ENCODE data around the gene PCYT1A. TPM values are rescaled to one million over a fixed set of nuclear protein-coding genes. Genes with fewer than 3 reads are reported as not detected.
"Not testable (repeated sequence)": the region's sequence is repeated elsewhere in the genome, so short reads cannot be mapped to it uniquely, and the experiment has no call there.

PCYT1A gene
- total and polyA plus RNA-seq, 12 donors = 20.8 to 111 (median 73.9) TPM

DNA sequence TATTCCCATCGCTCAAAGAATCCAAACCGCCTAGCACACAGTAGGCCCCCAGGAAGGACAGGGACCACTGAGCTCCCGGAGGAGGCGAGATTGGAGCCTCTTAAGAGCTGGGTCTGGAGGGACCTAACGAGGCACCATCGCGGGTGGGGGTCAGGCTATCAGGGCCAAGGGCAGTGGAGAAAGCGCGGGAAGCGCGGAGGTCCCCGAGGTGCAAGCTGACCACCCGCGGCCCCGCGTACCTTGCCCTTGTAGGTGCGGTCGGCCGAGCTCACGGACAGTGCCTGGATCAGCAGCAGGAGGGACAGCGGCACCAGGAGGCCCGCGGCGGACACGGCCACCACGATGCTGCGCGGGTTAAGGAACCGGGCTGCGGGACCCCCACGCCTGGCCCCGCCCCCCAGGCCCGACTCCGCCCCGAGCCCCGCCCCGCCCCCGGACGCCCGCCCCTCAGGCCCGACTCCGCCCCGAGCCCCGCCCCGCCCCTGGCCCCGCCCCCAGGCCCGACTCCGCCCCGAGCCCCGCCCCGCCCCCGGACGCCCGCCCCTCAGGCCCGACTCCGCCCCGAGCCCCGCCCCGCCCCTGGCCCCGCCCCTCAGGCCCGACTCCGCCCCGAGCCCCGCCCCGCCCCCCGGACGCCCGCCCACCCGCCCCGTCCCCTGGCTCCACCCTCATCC is 80.2 kb downstream of the PCYT1A start:
- DNase-seq = peak in 5 of 7 donors; percentile 48 to 62 (median 57)
- Histone ChIP-seq H3K4me1 (replicated peaks in 1 of 2) (peaks cover 0 to 9% of the 10 kb centered on the region in 2 donors), H3K36me3 (replicated peaks in 1 of 2) (no peaks in the 10 kb centered on the region), H3K9me3 (replicated peaks in 1 of 3) (no peaks in the 10 kb centered on the region), H3K4me3 (peak overlapping the region in 2 of 4 donors; percentile 43 to 68), H3K27me3 (no peaks in the 10 kb centered on the region), H3K27ac (peak overlapping the region in 1 of 5 donors; percentile 26)
- WGBS, 4 donors = 11 to 92% (median 34%) methylated on average over 2 to 36 of the region's 70 CpGs
- TF ChIP-seq, protein P1, sequence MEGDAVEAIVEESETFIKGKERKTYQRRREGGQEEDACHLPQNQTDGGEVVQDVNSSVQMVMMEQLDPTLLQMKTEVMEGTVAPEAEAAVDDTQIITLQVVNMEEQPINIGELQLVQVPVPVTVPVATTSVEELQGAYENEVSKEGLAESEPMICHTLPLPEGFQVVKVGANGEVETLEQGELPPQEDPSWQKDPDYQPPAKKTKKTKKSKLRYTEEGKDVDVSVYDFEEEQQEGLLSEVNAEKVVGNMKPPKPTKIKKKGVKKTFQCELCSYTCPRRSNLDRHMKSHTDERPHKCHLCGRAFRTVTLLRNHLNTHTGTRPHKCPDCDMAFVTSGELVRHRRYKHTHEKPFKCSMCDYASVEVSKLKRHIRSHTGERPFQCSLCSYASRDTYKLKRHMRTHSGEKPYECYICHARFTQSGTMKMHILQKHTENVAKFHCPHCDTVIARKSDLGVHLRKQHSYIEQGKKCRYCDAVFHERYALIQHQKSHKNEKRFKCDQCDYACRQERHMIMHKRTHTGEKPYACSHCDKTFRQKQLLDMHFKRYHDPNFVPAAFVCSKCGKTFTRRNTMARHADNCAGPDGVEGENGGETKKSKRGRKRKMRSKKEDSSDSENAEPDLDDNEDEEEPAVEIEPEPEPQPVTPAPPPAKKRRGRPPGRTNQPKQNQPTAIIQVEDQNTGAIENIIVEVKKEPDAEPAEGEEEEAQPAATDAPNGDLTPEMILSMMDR (IDR thresholded peaks at IDR 0.05) = no peak
- peak in 1 of 2 donors; percentile 14 for TF ChIP-seq POLR2A (IDR thresholded peaks at IDR 0.05)
- intact Hi-C loops (cut with DNase I) = no loop called here

DNA sequence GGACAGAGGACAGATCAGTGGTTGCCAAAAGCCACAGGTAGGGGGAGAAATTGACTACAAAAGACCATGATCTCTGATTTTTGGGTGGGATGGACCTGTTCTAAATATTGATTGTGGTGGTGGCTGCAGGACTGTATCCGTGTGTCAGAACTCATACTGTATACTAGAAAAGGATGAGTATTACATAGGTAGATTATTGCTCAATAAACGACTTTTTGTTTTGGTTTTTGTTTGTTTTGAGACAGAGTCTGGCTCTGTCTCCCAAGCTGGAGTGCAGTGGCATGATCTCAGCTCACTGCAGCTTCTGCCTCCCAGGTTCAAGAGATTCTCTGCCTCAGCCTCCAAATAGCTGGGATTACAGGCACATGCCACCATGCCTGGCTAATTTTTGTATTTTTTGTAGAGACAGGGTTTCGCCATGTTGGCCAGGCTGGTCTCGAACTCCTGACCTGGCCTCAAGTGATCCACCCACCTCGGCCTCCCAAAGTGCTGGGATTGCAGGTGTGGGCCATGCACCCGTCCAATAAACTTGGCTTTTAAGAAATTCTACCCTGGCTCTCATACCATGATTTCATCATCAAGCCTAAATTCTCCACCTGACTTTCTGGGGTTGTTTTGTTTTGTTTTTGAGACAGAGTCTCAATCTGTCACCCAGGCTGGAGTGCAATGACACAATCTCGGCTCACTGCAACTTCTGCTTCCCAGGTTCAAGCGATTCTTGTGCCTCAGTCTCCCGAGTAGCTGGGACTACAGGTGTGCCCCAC is 81.9 kb downstream of the PCYT1A start:
- H3K27me3 ChIP-seq; H3K9me3 ChIP-seq (replicated peaks in 1 of 3); DNase-seq; H3K36me3 ChIP-seq (replicated peaks in 1 of 2); intact Hi-C loops (cut with DNase I); H3K27ac ChIP-seq; H3K4me3 ChIP-seq; H3K4me1 ChIP-seq (replicated peaks in 1 of 2): not testable (repeated sequence)
- WGBS, 4 donors = 86 to 91% (median 90%) methylated on average over 9 of the region's 9 CpGs

DNA sequence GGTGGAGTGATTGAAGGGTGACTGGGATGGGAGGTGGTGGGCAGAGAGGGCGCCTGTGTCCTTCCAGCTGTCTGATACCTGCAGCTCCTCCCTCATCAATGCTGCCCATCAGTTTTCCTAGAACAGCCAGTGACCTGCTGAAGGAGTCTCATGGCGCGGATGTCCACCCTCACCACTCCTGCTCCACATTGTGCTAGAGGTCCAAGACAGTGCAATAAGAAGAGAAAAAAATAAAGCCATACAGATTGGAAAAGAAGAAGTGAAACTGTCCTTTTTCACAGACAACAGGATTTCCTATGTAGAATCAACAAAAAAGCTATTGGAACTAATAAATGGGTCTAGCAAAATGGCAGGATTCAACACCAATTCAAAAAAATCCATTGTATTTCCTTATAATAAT is 83.7 kb downstream of the PCYT1A start:
- Histone ChIP-seq H3K27ac (no peak overlapping the region), H3K36me3 (replicated peaks in 1 of 2) (no peaks in the 10 kb centered on the region), H3K4me1 (replicated peaks in 1 of 2) (peaks cover 0 to 5% of the 10 kb centered on the region in 2 donors), H3K9me3 (replicated peaks in 1 of 3) (no peaks in the 10 kb centered on the region), H3K27me3 (no peaks in the 10 kb centered on the region), H3K4me3 (no peak overlapping the region)
- TF ChIP-seq, protein P1 (IDR thresholded peaks at IDR 0.05) = no peak
- no peak for TF ChIP-seq POLR2A (IDR thresholded peaks at IDR 0.05)
- WGBS, 4 donors = 72 to 90% (median 84%) methylated on average over 3 of the region's 3 CpGs
- intact Hi-C loops (cut with DNase I) = no loop called here
- DNase-seq = no peak

DNA sequence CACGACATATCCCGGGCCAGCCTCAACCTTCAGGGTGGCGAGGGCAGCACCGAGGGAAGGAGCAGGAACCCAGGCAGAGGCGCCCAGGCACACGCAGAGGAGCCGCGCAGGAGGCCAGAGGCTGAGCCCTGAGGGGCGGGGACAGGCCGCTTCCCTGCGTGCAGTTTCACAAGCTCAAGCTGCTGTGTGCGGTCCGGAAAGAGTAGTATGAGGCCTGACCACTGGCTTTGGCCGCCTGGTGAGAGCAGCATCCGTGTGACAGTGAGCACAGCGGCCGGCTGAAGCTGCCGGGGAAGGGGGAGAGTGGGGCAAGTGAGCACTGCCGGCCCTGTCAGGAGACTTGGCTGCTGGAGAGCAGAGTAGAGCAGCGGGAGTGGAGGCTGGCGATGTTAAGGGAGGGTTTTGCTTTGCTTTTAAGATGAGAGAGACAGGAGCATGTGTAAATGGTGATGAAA is 85.0 kb downstream of the PCYT1A start:
- intact Hi-C loops (cut with DNase I) = no loop called here
- TF ChIP-seq, protein P1 (IDR thresholded peaks at IDR 0.05) = no peak
- no peak for TF ChIP-seq POLR2A (IDR thresholded peaks at IDR 0.05)
- Histone ChIP-seq H3K4me3 (no peak overlapping the region), H3K4me1 (replicated peaks in 1 of 2) (peaks cover 0 to 5% of the 10 kb centered on the region in 2 donors), H3K27ac (peak overlapping the region in 2 of 5 donors; percentile 30 to 66), H3K9me3 (replicated peaks in 1 of 3) (no peaks in the 10 kb centered on the region), H3K36me3 (replicated peaks in 1 of 2) (no peaks in the 10 kb centered on the region), H3K27me3 (no peaks in the 10 kb centered on the region)
- peak in 3 of 7 donors; percentile 47 to 62 (median 60) for DNase-seq
- 56 to 69% (median 64%) methylated on average over 21 of the region's 21 CpGs for WGBS, 4 donors
